Karpas-422 (cell line): ENCODE data around the gene EFNA5. TPM values are rescaled to one million over a fixed set of nuclear protein-coding genes. Genes with fewer than 3 reads are reported as not detected.

Source experiments
- DNase-seq: peaks from one replicate; pipeline ENCODE4 v3.0.0-alpha.2; 2015
- H2AFZ ChIP-seq: fragments of 200-600 bp; sonication (generic); 2 replicates; pipeline ENCODE4 v1.6.1; 2014; ENCODE audit warnings: antibody characterized with exemption, low read length, mixed read lengths
- H3K27ac ChIP-seq: fragments of 200-600 bp; sonication (generic); 2 replicates; pipeline ENCODE4 v1.5.1; 2014; ENCODE audit warnings: mild to moderate bottlenecking, low read length, moderate library complexity
- H3K27me3 ChIP-seq: fragments of 200-600 bp; sonication (generic); 2 replicates; pipeline ENCODE4 v1.6.1; 2014; ENCODE audit warnings: low read length, mixed read lengths
- H3K36me3 ChIP-seq: fragments of 200-600 bp; sonication (generic); 2 replicates; pipeline ENCODE4 v1.6.1; 2014; ENCODE audit warnings: low read length, mixed read lengths; ENCODE audit not compliant: insufficient read depth
- H3K4me1 ChIP-seq: fragments of 200-600 bp; sonication (generic); 2 replicates; pipeline ENCODE4 v1.6.1; 2014; ENCODE audit warnings: mild to moderate bottlenecking, low read length, mixed read lengths
- H3K4me2 ChIP-seq: fragments of 200-600 bp; sonication (generic); 2 replicates; pipeline ENCODE4 v1.6.1; 2014; ENCODE audit warnings: low read length, low read depth, mild to moderate bottlenecking; ENCODE audit not compliant: poor library complexity, severe bottlenecking
- H3K4me3 ChIP-seq: fragments of 200-600 bp; sonication (generic); 2 replicates; pipeline ENCODE4 v1.5.1; 2014; ENCODE audit warnings: mild to moderate bottlenecking, antibody characterized with exemption, low read length, mixed read lengths
- H3K79me2 ChIP-seq: fragments of 200-600 bp; sonication (generic); 2 replicates; pipeline ENCODE4 v1.6.1; 2014; ENCODE audit warnings: mild to moderate bottlenecking, low read length, mixed read lengths
- H3K9ac ChIP-seq: fragments of 200-600 bp; sonication (generic); 2 replicates; pipeline ENCODE4 v1.6.0; 2014; ENCODE audit warnings: low read length
- H3K9me2 ChIP-seq: fragments of 200-600 bp; sonication (generic), shearing (Covaris generic); replicated peaks from 2 replicates; pipeline ENCODE4 v1.6.0; 2014; ENCODE audit warnings: mild to moderate bottlenecking, low read length, moderate library complexity; ENCODE audit not compliant: insufficient read depth
- H3K9me3 ChIP-seq: fragments of 300-700, 200-600 bp; sonication (generic); 2 replicates; pipeline ENCODE4 v1.6.1; 2014; ENCODE audit warnings: low read length, mixed read lengths
- H4K20me1 ChIP-seq: fragments of 200-600 bp; sonication (generic); 2 replicates; pipeline ENCODE4 v1.6.1; 2014; ENCODE audit warnings: mild to moderate bottlenecking, antibody characterized with exemption, low read length, low read depth; ENCODE audit not compliant: insufficient read depth
- total RNA-seq: library from RNA; depleted of rRNA; stranded (reverse); fragments of >200 nt; shearing (Covaris generic); gene quantifications from 2 replicates; pipeline ENCODE4 v1.2.3, GENCODE V29; 2014; ENCODE audit warnings: low replicate concordance

EFNA5 gene
- total RNA-seq, 1 experiment from 2014 or later = not detected

- no peak overlapping the region for H3K4me2 ChIP-seq
- no peaks in the 10 kb centered on the region for H3K9me3 ChIP-seq
- no peaks in the 10 kb centered on the region for H4K20me1 ChIP-seq
- H3K4me3 ChIP-seq = no peak overlapping the region
- no peak overlapping the region for H3K27ac ChIP-seq
- H2AFZ ChIP-seq = no peak overlapping the region
- H3K27me3 ChIP-seq = no peaks in the 10 kb centered on the region
- H3K4me1 ChIP-seq = no peaks in the 10 kb centered on the region
- H3K36me3 ChIP-seq = no peaks in the 10 kb centered on the region
- no peaks in the 10 kb centered on the region for H3K9me2 ChIP-seq
- DNase-seq = no peak
- H3K9ac ChIP-seq = no peak overlapping the region
- no peaks in the 10 kb centered on the region for H3K79me2 ChIP-seq
Observed at GRCh38 chr5:107373549-107374263, 297.0 kb downstream of the EFNA5 start.

- no peak for DNase-seq
- no peak overlapping the region for H3K27ac ChIP-seq
- no peak overlapping the region for H3K4me3 ChIP-seq
- no peaks in the 10 kb centered on the region for H3K9me3 ChIP-seq
- H3K4me2 ChIP-seq = no peak overlapping the region
- H3K4me1 ChIP-seq = no peaks in the 10 kb centered on the region
- no peaks in the 10 kb centered on the region for H3K36me3 ChIP-seq
- H3K9me2 ChIP-seq = no peaks in the 10 kb centered on the region
- no peak overlapping the region for H2AFZ ChIP-seq
- H4K20me1 ChIP-seq = no peaks in the 10 kb centered on the region
- H3K9ac ChIP-seq = no peak overlapping the region
- no peaks in the 10 kb centered on the region for H3K79me2 ChIP-seq
- no peaks in the 10 kb centered on the region for H3K27me3 ChIP-seq
Observed at GRCh38 chr5:107372723-107373450, 297.9 kb downstream of the EFNA5 start.

- H2AFZ ChIP-seq = no peak overlapping the region
- no peak overlapping the region for H3K9ac ChIP-seq
- H4K20me1 ChIP-seq = no peaks in the 10 kb centered on the region
- H3K79me2 ChIP-seq = no peaks in the 10 kb centered on the region
- H3K27ac ChIP-seq = no peak overlapping the region
- no peaks in the 10 kb centered on the region for H3K9me2 ChIP-seq
- H3K36me3 ChIP-seq = no peaks in the 10 kb centered on the region
- no peak overlapping the region for H3K4me3 ChIP-seq
- H3K4me1 ChIP-seq = no peaks in the 10 kb centered on the region
- H3K27me3 ChIP-seq = no peaks in the 10 kb centered on the region
- H3K9me3 ChIP-seq = no peaks in the 10 kb centered on the region
- DNase-seq = no peak
- no peak overlapping the region for H3K4me2 ChIP-seq
Observed at GRCh38 chr5:107370396-107370968, 300.3 kb downstream of the EFNA5 start.

GRCh38 chr5:107369622-107370021 lies 301.1 kb downstream of the EFNA5 start:
- Histone ChIP-seq H4K20me1 (no peaks in the 10 kb centered on the region), H3K79me2 (no peaks in the 10 kb centered on the region), H3K4me3 (no peak overlapping the region), H2AFZ (no peak overlapping the region), H3K9me2 (no peaks in the 10 kb centered on the region), H3K9ac (no peak overlapping the region), H3K4me1 (no peaks in the 10 kb centered on the region), H3K4me2 (no peak overlapping the region), H3K9me3 (no peaks in the 10 kb centered on the region), H3K27me3 (no peaks in the 10 kb centered on the region), H3K36me3 (no peaks in the 10 kb centered on the region), H3K27ac (no peak overlapping the region)
- no peak for DNase-seq

- no peak overlapping the region for H3K27ac ChIP-seq
- H3K4me2 ChIP-seq = no peak overlapping the region
- no peaks in the 10 kb centered on the region for H3K9me3 ChIP-seq
- no peaks in the 10 kb centered on the region for H3K27me3 ChIP-seq
- H3K9me2 ChIP-seq = no peaks in the 10 kb centered on the region
- no peaks in the 10 kb centered on the region for H3K79me2 ChIP-seq
- no peaks in the 10 kb centered on the region for H4K20me1 ChIP-seq
- H3K4me1 ChIP-seq = no peaks in the 10 kb centered on the region
- no peak overlapping the region for H2AFZ ChIP-seq
- no peaks in the 10 kb centered on the region for H3K36me3 ChIP-seq
- no peak for DNase-seq
- no peak overlapping the region for H3K9ac ChIP-seq
- no peak overlapping the region for H3K4me3 ChIP-seq
Observed at GRCh38 chr5:107368615-107369014, 302.1 kb downstream of the EFNA5 start.

- no peaks in the 10 kb centered on the region for H3K4me1 ChIP-seq
- no peak overlapping the region for H3K4me2 ChIP-seq
- no peaks in the 10 kb centered on the region for H3K79me2 ChIP-seq
- no peak overlapping the region for H2AFZ ChIP-seq
- no peaks in the 10 kb centered on the region for H3K36me3 ChIP-seq
- no peaks in the 10 kb centered on the region for H3K9me3 ChIP-seq
- no peaks in the 10 kb centered on the region for H4K20me1 ChIP-seq
- no peaks in the 10 kb centered on the region for H3K9me2 ChIP-seq
- no peak overlapping the region for H3K4me3 ChIP-seq
- H3K9ac ChIP-seq = no peak overlapping the region
- H3K27me3 ChIP-seq = no peaks in the 10 kb centered on the region
- no peak overlapping the region for H3K27ac ChIP-seq
- DNase-seq = no peak
Observed at GRCh38 chr5:107367939-107368338, 302.8 kb downstream of the EFNA5 start.

- H4K20me1 ChIP-seq = no peaks in the 10 kb centered on the region
- H3K9me2 ChIP-seq = no peaks in the 10 kb centered on the region
- H3K9ac ChIP-seq = no peak overlapping the region
- DNase-seq = no peak
- H3K27ac ChIP-seq = no peak overlapping the region
- no peaks in the 10 kb centered on the region for H3K9me3 ChIP-seq
- no peak overlapping the region for H2AFZ ChIP-seq
- H3K4me3 ChIP-seq = no peak overlapping the region
- H3K36me3 ChIP-seq = no peaks in the 10 kb centered on the region
- H3K27me3 ChIP-seq = no peaks in the 10 kb centered on the region
- H3K4me2 ChIP-seq = no peak overlapping the region
- no peaks in the 10 kb centered on the region for H3K79me2 ChIP-seq
- H3K4me1 ChIP-seq = no peaks in the 10 kb centered on the region
Observed at GRCh38 chr5:107367480-107367879, 303.3 kb downstream of the EFNA5 start.

- no peaks in the 10 kb centered on the region for H3K79me2 ChIP-seq
- no peaks in the 10 kb centered on the region for H3K9me2 ChIP-seq
- H3K36me3 ChIP-seq = no peaks in the 10 kb centered on the region
- H3K4me1 ChIP-seq = no peaks in the 10 kb centered on the region
- no peak overlapping the region for H2AFZ ChIP-seq
- no peak overlapping the region for H3K27ac ChIP-seq
- no peaks in the 10 kb centered on the region for H3K9me3 ChIP-seq
- H4K20me1 ChIP-seq = no peaks in the 10 kb centered on the region
- no peak for DNase-seq
- no peaks in the 10 kb centered on the region for H3K27me3 ChIP-seq
- no peak overlapping the region for H3K4me2 ChIP-seq
- no peak overlapping the region for H3K4me3 ChIP-seq
- H3K9ac ChIP-seq = no peak overlapping the region
Observed at GRCh38 chr5:107365320-107366109, 305.2 kb downstream of the EFNA5 start.
